Esophagus (tissue), 2 donors: ENCODE measurements around the gene GTF3C5. TPM values are rescaled to one million over a fixed set of nuclear protein-coding genes. Genes with fewer than 3 reads are reported as not detected.
"Not testable (repeated sequence)": the region's sequence is repeated elsewhere in the genome, so short reads cannot be mapped to it uniquely, and the experiment has no call there.

Experiments
- H3K27ac ChIP-seq, 2 donors: one replicate each; pipeline ENCODE4 v1.5.1; 2013; ENCODE audit warnings: low read depth in 2 of 2, mild to moderate bottlenecking in 2 of 2, inconsistent platforms in 1 of 2, low read length in 1 of 2, moderate library complexity in 1 of 2
- H3K27me3 ChIP-seq, 2 donors: one replicate each; pipeline ENCODE4 v1.6.1; 2013; ENCODE audit warnings: low read length in 2 of 2, control low read depth in 1 of 2, mild to moderate bottlenecking in 1 of 2; ENCODE audit not compliant: insufficient read depth in 2 of 2, control insufficient read depth in 1 of 2
- H3K36me3 ChIP-seq, 2 donors: one replicate each; pipeline ENCODE4 v1.6.1; 2013; ENCODE audit warnings: low read length in 1 of 2; ENCODE audit not compliant: control insufficient read depth in 2 of 2, insufficient read depth in 2 of 2
- H3K4me1 ChIP-seq, 2 donors: one replicate each; pipeline ENCODE4 v1.6.1; 2013; ENCODE audit warnings: low read length in 1 of 2; ENCODE audit not compliant: control insufficient read depth in 2 of 2, insufficient read depth in 2 of 2
- H3K4me3 ChIP-seq, 2 donors: one replicate each; pipeline ENCODE4 v1.5.1; 2013; ENCODE audit warnings: low read length in 2 of 2, mild to moderate bottlenecking in 2 of 2, low read depth in 1 of 2, moderate library complexity in 1 of 2
- H3K9me3 ChIP-seq, 2 donors: one replicate each; pipeline ENCODE4 v1.6.1; 2013; ENCODE audit warnings: mild to moderate bottlenecking in 2 of 2, low read depth in 1 of 2, low read length in 1 of 2, moderate library complexity in 1 of 2; ENCODE audit not compliant: control insufficient read depth in 2 of 2, insufficient read depth in 1 of 2
- WGBS, 2 donors: extraction: QIAGEN DNeasy Blood & Tissue Kit; methylation state at CpG; one replicate each; pipeline ENCODE4 v1.1.7; 2013; 5-methylcytosine and 5-hydroxymethylcytosine counted together
- polyA plus RNA-seq, 2 donors: library from polyadenylated mRNA; stranded (reverse); fragments of 200-250 nt; gene quantifications; one replicate each; pipeline ENCODE4 v1.2.3, GENCODE V29; 2013
- donor health status: healthy with polysubstance abuse.
- donor health status: Bipolar disorder and iron deficiency.

GTF3C5 gene
- polyA plus RNA-seq, 2 donors = 46.3 to 64.0 TPM

DNA sequence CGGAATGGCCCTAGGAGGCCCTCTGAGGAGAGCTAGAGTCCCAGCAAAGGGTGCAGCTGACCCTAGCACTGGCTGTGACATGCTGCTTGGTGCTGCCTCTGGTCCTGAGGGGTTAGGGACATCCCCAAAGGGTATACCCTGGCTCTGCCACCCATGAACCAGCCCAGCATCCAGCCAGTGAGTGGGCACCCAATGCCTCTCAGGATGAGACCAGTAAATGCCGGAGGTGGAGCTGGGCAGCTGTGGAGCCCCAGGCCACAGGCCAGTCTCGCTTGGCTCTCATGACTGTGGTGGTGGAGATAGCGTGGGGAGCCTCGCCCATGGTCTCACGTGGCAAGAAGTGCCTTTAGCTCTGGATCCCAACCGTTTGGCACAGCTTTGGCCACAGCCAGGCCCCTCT is 27.3 kb downstream of the GTF3C5 start:
- peak overlapping the region; percentile 34 to 92 for H3K27ac ChIP-seq
- peaks cover 3 to 32% of the 10 kb centered on the region in 2 donors for H3K36me3 ChIP-seq
- H3K27me3 ChIP-seq = no peaks in the 10 kb centered on the region
- peaks cover 10 to 29% of the 10 kb centered on the region in 2 donors for H3K4me1 ChIP-seq
- H3K9me3 ChIP-seq = no peaks in the 10 kb centered on the region
- 69% methylated on average over 7 of the region's 7 CpGs for WGBS, 2 donors
- H3K4me3 ChIP-seq = no peak overlapping the region

DNA sequence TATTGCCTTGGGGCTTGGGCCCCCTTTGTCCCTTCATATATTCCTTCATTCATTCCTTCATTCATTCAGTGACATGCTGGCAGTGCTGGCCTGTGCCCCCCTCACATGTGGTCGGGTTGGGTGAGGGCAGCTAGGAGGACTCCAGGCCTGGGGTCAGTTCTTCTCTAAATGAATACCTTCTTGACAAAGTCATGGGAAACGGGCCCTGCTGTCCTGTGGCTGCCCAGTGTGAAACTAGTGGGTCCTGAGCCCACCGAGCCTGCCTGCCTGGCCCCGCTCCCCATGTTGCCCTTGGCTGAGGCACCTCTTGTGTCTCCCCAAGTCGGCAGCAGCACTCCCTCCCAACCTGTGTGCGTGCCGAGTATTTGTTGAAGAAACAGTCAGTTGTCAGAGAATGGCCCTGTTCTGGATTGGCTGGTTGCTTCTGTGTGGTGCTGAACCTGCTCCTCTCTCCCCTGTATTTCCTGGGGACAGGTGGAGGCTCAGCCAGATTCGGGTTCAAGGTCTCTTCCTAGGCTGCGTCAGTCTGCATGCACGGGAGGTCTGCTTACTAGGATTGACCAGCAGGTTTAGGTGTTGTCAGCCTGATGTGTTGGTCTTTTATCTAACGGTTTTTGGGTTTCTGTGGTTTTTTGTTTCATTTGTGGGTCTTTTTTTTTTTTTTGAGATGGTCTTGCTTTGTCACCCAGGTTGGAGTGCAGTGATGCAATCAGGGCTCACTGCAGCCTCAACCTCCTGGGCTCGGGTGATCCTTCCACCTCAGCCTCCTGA is 27.9 kb downstream of the GTF3C5 start:
- H3K27ac ChIP-seq = peak overlapping the region; percentile 62 to 92
- H3K4me3 ChIP-seq = no peak overlapping the region
- H3K4me1 ChIP-seq = peaks cover 11 to 32% of the 10 kb centered on the region in 2 donors
- 49 to 56% methylated on average over 12 of the region's 12 CpGs for WGBS, 2 donors
- no peaks in the 10 kb centered on the region for H3K27me3 ChIP-seq
- H3K9me3 ChIP-seq = no peaks in the 10 kb centered on the region
- peaks cover 3 to 28% of the 10 kb centered on the region in 2 donors for H3K36me3 ChIP-seq

DNA sequence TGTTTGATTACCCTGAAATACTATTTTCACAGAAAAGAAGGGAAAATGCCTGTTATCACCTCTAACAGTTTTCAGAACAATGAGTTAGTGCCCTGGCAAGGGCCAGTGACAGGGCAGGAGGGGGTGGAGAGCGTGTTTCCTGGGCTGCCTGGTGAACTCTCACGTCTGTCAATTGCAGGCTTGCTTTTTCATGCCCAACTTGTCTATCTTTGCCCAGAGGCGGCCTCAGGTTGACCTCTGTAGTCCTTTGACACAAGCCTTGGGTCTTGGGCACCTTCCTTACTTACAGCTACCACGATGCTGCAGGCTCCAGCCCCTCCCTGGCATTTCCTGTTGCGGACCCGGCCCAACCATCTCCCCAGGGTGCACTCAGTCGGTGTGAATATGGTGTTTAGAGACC is 28.8 kb downstream of the GTF3C5 start:
- Histone ChIP-seq H3K4me1 (peaks cover 11 to 38% of the 10 kb centered on the region in 2 donors), H3K27me3 (no peaks in the 10 kb centered on the region), H3K4me3 (no peak overlapping the region), H3K9me3 (no peaks in the 10 kb centered on the region), H3K36me3 (peaks cover 0 to 23% of the 10 kb centered on the region in 2 donors), H3K27ac (peak overlapping the region; percentile 62 to 88)
- WGBS, 2 donors = 29 to 32% methylated on average over 7 of the region's 7 CpGs

DNA sequence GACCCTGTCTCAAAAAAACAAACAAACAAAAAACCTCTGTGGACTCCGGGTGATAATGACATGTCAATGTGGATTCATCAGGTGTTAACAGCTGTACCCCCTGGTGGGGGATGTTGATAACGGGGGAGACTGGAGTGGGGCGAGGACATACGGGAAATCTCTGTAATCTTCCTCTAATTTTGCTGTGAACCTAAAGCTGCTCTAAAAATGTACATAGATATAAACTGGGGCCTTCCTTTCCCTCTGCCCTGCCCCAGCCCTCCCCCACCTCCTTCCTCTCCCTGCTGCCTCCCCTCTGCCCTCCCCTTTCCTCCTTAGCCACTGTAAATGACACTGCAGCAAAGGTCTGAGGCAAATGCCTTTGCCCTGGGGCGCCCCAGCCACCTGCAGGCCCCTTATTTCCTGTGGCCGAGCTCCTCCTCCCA is 29.6 kb downstream of the GTF3C5 start:
- no peak overlapping the region for H3K4me3 ChIP-seq
- H3K9me3 ChIP-seq = no peaks in the 10 kb centered on the region
- H3K36me3 ChIP-seq = peaks cover 0 to 16% of the 10 kb centered on the region in 2 donors
- WGBS, 2 donors = 29 to 46% methylated on average over 5 to 6 of the region's 6 CpGs
- H3K27me3 ChIP-seq = no peaks in the 10 kb centered on the region
- peak overlapping the region; percentile 56 to 69 for H3K27ac ChIP-seq
- peaks cover 11 to 43% of the 10 kb centered on the region in 2 donors for H3K4me1 ChIP-seq

DNA sequence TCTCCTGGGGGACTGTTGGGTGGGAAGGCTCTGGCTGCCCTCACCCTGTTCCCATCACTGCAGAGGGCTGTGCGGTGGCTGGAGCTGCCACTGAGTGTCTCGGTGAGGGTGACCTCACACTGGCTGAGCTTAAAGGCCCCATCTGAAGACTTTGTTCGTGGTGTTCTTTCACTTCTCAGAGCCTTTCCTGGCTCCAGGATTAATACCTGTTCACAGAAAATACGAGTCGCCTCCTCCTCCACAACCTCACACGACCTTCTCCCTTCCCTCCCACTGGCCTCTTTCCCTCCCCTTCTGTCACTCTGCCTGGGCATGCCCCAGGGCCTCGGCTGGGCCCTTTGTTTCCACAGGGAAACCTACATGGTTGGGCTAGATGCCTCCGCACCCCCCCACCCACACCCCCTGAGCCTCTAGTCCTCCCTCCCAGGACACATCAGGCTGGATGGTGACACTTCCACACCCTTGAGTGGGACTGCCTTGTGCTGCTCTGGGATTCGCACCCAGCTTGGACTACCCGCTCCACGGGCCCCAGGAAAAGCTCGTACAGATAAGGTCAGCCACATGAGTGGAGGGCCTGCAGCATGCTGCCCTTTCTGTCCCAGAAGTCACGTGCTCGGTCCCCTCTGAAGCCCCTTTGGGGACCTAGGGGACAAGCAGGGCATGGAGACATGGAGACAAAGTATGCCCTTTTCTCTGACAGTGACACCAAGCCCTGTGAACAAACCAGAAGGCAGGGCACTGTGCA is 30.4 kb downstream of the GTF3C5 start:
- Histone ChIP-seq H3K4me1 (peaks cover 11 to 39% of the 10 kb centered on the region in 2 donors), H3K36me3 (peaks cover 0 to 17% of the 10 kb centered on the region in 2 donors), H3K27ac (peak overlapping the region; percentile 57 to 80)
- not testable (repeated sequence) for H3K27me3 ChIP-seq, H3K4me3 ChIP-seq, H3K9me3 ChIP-seq
- 43 to 46% methylated on average over 13 to 14 of the region's 14 CpGs for WGBS, 2 donors

DNA sequence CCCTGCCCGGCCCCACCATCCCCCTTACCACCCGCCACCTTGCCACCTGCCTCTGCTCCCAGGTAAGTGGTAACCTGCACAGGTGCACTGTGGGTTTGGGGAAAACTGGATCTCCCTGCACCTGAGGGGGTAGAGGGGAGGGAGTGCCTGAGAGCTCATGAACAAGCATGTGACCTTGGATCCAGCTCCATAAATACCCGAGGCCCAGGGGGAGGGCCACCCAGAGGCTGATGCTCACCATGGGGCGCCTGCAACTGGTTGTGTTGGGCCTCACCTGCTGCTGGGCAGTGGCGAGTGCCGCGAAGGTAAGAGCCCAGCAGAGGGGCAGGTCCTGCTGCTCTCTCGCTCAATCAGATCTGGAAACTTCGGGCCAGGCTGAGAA is 31.0 kb downstream of the GTF3C5 start, which contains the start of gene CEL:
CEL (plus strand) TSS at position 218 of the 382 bp plus-strand sequence; CDS start at position 240, 22 bp downstream.
- H3K27me3 ChIP-seq, H3K9me3 ChIP-seq, H3K4me3 ChIP-seq: not testable (repeated sequence)
- Histone ChIP-seq H3K36me3 (peaks cover 0 to 15% of the 10 kb centered on the region in 2 donors), H3K27ac (peak within 1 kb of the TSS; percentile 57 to 80), H3K4me1 (peaks cover 10 to 38% of the 10 kb centered on the region in 2 donors)
- 17 to 66% methylated on average over 1 to 3 of the region's 9 CpGs for WGBS, 2 donors

DNA sequence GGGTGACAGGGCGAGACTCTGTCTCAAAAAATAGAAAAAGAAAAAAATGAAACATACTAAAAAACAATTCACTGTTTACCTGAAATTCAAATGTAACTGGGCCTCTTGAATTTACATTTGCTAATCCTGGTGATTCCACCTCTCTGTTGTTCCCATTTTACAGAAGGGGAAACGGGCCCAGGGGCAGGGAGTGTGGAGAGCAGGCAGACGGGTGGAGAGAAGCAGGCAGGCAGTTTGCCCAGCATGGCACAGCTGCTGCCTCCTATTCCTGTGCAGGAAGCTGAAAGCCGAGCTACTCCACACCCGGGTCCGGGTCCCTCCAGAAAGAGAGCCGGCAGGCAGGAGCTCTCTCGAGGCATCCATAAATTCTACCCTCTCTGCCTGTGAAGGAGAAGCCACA is 31.8 kb downstream of the GTF3C5 start:
- WGBS, 2 donors = 35 to 45% methylated on average over 2 to 3 of the region's 8 CpGs
- peaks cover 5 to 33% of the 10 kb centered on the region in 2 donors for H3K4me1 ChIP-seq
- not testable (repeated sequence) for H3K4me3 ChIP-seq, H3K27ac ChIP-seq, H3K9me3 ChIP-seq, H3K27me3 ChIP-seq
- peaks cover 0 to 11% of the 10 kb centered on the region in 2 donors for H3K36me3 ChIP-seq

DNA sequence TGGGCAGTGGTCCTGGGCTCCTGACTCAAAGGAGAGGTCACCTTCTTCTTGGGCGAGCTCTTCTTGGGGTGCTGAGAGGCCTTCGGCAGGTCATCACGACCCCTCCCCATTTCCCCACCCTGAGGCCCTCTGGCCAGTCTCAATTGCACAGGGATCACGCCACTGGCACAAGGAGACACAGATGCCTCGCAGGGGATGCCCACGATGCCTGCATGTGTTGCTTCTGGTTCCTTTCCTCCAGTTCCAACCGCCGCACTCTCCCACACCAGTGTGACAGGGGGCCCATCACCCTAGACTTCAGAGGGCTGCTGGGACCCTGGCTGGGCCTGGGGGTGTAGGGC is 32.3 kb downstream of the GTF3C5 start:
- 75 to 79% methylated on average over 8 of the region's 8 CpGs for WGBS, 2 donors
- Histone ChIP-seq H3K27me3 (no peaks in the 10 kb centered on the region), H3K4me1 (peaks cover 5 to 31% of the 10 kb centered on the region in 2 donors), H3K4me3 (no peak overlapping the region), H3K27ac (no peak overlapping the region), H3K9me3 (no peaks in the 10 kb centered on the region), H3K36me3 (peaks cover 0 to 6% of the 10 kb centered on the region in 2 donors)

DNA sequence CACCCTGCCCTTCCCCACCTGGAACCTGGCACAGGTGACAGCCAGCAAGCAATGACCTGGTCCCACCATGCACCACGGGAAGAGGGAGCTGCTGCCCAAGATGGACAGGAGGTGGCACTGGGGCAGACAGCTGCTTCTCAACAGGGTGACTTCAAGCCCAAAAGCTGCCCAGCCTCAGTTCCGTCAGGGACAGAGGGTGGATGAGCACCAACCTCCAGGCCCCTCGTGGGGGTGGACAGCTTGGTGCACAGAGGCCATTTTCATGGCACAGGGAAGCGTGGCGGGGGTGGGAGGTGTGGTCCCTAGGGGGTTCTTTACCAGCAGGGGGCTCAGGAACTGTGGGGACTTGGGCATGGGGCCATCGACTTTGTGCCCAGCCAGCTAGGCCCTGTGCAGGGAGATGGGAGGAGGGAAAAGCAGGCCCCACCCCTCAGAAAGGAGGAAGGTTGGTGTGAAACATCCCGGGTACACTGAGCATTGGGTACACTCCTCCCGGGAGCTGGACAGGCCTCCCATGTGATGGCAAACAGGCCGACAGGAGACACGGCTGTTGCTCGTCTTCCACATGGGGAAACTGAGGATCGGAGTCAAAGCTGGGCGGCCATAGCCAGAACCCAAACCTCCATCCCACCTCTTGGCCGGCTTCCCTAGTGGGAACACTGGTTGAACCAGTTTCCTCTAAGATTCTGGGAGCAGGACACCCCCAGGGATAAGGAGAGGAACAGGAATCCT is 32.9 kb downstream of the GTF3C5 start:
- Histone ChIP-seq H3K4me1 (peaks cover 5 to 26% of the 10 kb centered on the region in 2 donors), H3K27ac (no peak overlapping the region), H3K4me3 (no peak overlapping the region), H3K9me3 (no peaks in the 10 kb centered on the region), H3K27me3 (no peaks in the 10 kb centered on the region), H3K36me3 (peaks cover 0 to 5% of the 10 kb centered on the region in 2 donors)
- 60 to 65% methylated on average over 14 of the region's 14 CpGs for WGBS, 2 donors
